Measurements from ENCODE around the gene TCP1. TPM values are rescaled to one million over a fixed set of nuclear protein-coding genes. Genes with fewer than 3 reads are reported as not detected.

Gene TCP1
- 519 and 538 TPM in 2 replicates for total RNA-seq (2014; rRNA removed; shearing (Covaris generic))

GRCh38 chr6:159789377-159790148, at the start of gene TCP1:
TCP1 (minus strand) TSS chr6:159789602; CDS start chr6:159789468, 134 bp downstream.
- Histone ChIP-seq H3K27me3 (no peaks in the 10 kb centered on the region), H3K36me3 (peaks cover 54% of the 10 kb centered on the region)

DNA sequence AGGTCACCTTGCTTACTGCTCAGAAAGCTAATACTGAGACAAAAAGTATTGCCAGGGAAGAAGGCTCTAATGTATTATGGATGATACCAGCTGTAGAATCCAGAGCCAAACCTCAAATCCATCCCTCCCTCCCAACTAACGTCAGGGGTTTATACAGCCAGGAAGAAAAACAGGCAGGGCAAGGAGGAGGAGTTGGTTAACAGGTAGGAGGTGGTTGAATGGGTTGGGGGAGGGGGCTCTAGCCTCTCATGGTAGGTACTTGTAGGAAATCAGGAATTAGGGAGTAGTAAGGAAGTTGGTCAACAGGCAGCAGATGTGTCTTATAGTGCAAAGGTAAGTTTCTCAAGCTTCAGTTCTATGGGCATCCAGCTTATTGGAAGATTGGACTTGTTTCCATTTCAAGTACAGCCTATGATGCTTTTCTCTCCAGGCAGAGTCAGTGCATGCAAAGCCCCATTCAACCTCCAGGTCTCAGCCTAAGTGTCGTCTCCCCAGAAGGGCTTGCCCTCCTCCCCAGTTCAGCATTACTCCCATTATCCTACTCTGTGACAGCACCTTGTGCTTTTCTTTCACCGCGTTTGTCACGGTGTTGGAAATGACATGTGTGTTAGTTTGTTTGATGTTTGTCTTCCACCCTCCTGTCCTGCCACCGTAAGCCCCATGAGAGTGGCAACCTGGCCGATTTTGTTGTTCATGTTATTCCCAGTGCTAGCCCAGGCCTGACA, 48.8 kb upstream of the TCP1 start:
- H3K36me3 ChIP-seq = no peaks in the 10 kb centered on the region
- H3K27ac ChIP-seq = no peak overlapping the region
- no peak overlapping the region for H3K4me3 ChIP-seq
- no peak for DNase-seq
- H3K27me3 ChIP-seq = no peaks in the 10 kb centered on the region; the same call in 1 of the 2 replicates
- H3K9me3 ChIP-seq (replicated peaks) = no peaks in the 10 kb centered on the region
- H3K4me1 ChIP-seq = no peaks in the 10 kb centered on the region

More at GRCh38 chr6:159789377-159790148, at the start of gene TCP1:
- H3K4me1 ChIP-seq = peaks cover 14% of the 10 kb centered on the region
- DNase-seq = peak; percentile 100
- no peaks in the 10 kb centered on the region for H3K9me3 ChIP-seq (replicated peaks)
- peak within 1 kb of the TSS; percentile 77 for H3K27ac ChIP-seq
- H3K4me3 ChIP-seq = peak within 1 kb of the TSS; percentile 83

- DNase-seq = no peak
- no peaks in the 10 kb centered on the region for H3K36me3 ChIP-seq
- H3K9me3 ChIP-seq (replicated peaks) = no peaks in the 10 kb centered on the region
Measured at GRCh38 chr6:159837511-159837910, 48.1 kb upstream of the TCP1 start.

GRCh38 chr6:159836718-159837490, 47.5 kb upstream of the TCP1 start:
- no peak for DNase-seq
- Histone ChIP-seq H3K4me1 (no peaks in the 10 kb centered on the region), H3K27me3 (no peaks in the 10 kb centered on the region; the same call in 1 of the 2 replicates), H3K4me3 (no peak overlapping the region), H3K36me3 (no peaks in the 10 kb centered on the region), H3K27ac (no peak overlapping the region), H3K9me3 (replicated peaks) (no peaks in the 10 kb centered on the region)

More at GRCh38 chr6:159837511-159837910, 48.1 kb upstream of the TCP1 start:
- Histone ChIP-seq H3K27ac (no peak overlapping the region), H3K4me3 (no peak overlapping the region), H3K27me3 (no peaks in the 10 kb centered on the region; the same call in 1 of the 2 replicates), H3K4me1 (no peaks in the 10 kb centered on the region)

- no peaks in the 10 kb centered on the region for H3K4me1 ChIP-seq
- H3K36me3 ChIP-seq = no peaks in the 10 kb centered on the region
- no peak overlapping the region for H3K27ac ChIP-seq
- no peak for DNase-seq
- no peak overlapping the region for H3K4me3 ChIP-seq
- H3K27me3 ChIP-seq = peaks cover 4% of the 10 kb centered on the region
- no peaks in the 10 kb centered on the region for H3K9me3 ChIP-seq (replicated peaks)
Measured at GRCh38 chr6:159833997-159834603, 44.7 kb upstream of the TCP1 start.

DNA sequence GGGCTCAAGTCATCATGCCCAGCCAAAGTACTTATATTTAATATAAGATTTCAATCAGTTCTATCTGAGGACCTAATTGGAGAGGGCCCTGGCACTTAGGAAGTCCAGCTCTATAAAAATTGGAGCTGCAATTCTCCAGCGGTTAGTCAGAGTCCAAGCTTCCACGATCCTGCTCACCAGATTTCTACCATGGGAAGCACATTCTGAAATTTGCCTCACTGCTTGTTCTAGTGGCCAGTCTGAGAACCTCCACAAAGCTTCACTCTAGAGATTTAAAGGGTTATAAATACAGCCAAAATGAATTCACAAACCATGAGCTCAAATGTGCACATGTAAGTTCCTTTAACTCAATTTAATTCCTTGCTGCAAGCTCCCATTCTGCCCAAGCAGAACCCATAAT, 44.2 kb upstream of the TCP1 start:
- peaks cover 4% of the 10 kb centered on the region for H3K27me3 ChIP-seq
- H3K9me3 ChIP-seq (replicated peaks) = no peaks in the 10 kb centered on the region
- H3K36me3 ChIP-seq = no peaks in the 10 kb centered on the region
- H3K4me1 ChIP-seq = no peaks in the 10 kb centered on the region
- H3K27ac ChIP-seq = no peak overlapping the region
- DNase-seq = no peak
- no peak overlapping the region for H3K4me3 ChIP-seq

DNA sequence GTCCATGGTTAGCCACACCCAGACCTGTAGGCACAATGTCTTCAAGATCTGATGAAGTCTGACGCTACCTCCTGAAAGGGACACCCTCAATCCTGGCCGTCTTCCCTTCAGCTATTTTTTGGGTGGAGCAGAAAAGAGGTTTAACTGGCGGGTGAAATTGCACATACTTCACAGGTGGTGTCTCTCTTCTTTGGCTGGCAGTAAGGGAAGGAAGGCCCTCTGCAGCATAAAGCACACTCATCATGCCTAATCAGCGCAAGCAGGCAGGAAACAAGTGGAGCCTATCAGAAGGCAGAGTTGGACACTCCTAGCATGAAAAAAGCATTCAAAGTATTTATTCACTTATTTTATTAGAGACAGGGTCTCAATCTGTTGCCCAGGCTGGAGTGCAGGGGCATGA, 43.5 kb upstream of the TCP1 start:
- Histone ChIP-seq H3K27ac (no peak overlapping the region), H3K4me1 (no peaks in the 10 kb centered on the region), H3K36me3 (no peaks in the 10 kb centered on the region), H3K9me3 (replicated peaks) (no peaks in the 10 kb centered on the region), H3K4me3 (no peak overlapping the region), H3K27me3 (peaks cover 4% of the 10 kb centered on the region)
- no peak for DNase-seq

DNA sequence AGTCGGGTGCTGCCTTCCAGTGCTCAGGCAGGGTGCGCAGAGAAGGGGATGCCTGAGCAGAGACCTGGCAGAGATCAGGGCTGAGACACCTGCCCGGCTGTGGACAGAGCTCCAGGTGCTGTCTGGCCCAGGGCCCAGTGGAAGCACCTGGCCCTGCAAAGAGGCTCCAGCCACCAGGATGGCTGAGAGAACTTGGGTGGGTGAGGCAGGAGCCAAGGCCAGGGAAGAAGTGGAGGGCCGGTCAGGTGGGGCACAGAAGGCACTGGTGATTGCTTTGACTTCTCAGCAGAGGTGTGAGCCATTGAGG, 41.9 kb upstream of the TCP1 start:
- Histone ChIP-seq H3K9me3 (replicated peaks) (no peaks in the 10 kb centered on the region), H3K4me3 (no peak overlapping the region), H3K27ac (no peak overlapping the region), H3K36me3 (no peaks in the 10 kb centered on the region), H3K27me3 (peaks cover 4% of the 10 kb centered on the region), H3K4me1 (0 out of 2 replicates have a peak, but pooled peaks cover 4% of the 10 kb centered on the region)
- no peak for DNase-seq

DNA sequence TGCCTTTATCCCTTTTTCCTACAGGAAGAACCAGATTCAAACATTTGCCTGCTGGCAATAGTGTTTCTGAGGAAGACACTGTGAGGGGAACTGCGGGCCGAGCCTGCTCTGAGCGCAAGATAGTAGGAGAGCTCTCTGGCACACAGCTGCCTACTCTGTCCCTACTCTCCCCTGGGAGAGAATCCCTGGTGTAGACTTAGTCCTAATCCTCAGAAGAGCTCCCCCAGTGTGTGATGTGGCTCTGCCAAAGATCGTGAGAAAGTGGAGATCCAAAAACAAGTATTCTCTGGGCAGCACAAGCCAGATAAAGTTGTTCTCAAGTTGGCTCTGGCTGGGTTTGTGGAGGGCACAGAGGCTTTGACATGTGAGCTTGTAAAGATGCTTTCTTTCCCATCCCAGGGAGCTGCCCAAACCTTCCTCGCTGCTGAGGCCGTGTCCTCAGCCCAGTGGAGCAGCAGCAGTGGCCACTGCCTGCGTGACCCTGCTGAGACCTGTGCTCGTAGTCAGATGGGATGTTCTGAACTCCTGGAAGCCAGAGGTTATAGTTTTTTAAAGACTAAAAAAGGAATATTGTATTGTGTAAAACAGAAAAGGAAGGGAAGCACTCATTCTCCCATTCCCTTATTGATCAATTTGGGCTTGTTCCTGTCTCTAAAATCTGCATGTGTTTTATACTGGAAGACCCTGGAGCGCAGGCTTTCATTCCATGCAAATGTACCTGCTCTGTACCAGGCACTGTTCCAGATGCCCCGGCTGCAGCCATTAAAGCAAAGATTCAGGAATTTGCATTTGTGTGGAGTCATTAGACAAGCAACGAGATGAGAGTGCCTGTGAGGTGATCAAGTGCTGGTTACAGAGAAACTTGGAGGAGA, 41.3 kb upstream of the TCP1 start:
- no peaks in the 10 kb centered on the region for H3K36me3 ChIP-seq
- H3K4me1 ChIP-seq = 0 out of 2 replicates have a peak, but pooled peaks cover 4% of the 10 kb centered on the region
- H3K27ac ChIP-seq = no peak overlapping the region
- H3K27me3 ChIP-seq = peaks cover 4% of the 10 kb centered on the region
- no peaks in the 10 kb centered on the region for H3K9me3 ChIP-seq (replicated peaks)
- DNase-seq = no peak
- no peak overlapping the region for H3K4me3 ChIP-seq

GRCh38 chr6:159829526-159829925, 40.1 kb upstream of the TCP1 start:
- Histone ChIP-seq H3K27me3 (peaks cover 4% of the 10 kb centered on the region), H3K27ac (no peak overlapping the region), H3K4me1 (0 out of 2 replicates have a peak, but pooled peaks cover 4% of the 10 kb centered on the region), H3K4me3 (no peak overlapping the region), H3K9me3 (replicated peaks) (no peaks in the 10 kb centered on the region), H3K36me3 (no peaks in the 10 kb centered on the region)
- DNase-seq = no peak

- Histone ChIP-seq H3K4me3 (no peak overlapping the region), H3K27ac (no peak overlapping the region), H3K4me1 (0 out of 2 replicates have a peak, but pooled peaks cover 4% of the 10 kb centered on the region), H3K36me3 (no peaks in the 10 kb centered on the region), H3K9me3 (replicated peaks) (no peaks in the 10 kb centered on the region), H3K27me3 (peaks cover 4% of the 10 kb centered on the region)
- peak in 1 of 2 experiments; percentile 40 for DNase-seq
Measured at GRCh38 chr6:159828074-159828473, 38.7 kb upstream of the TCP1 start.

- H3K4me1 ChIP-seq = 0 out of 2 replicates have a peak, but pooled peaks cover 4% of the 10 kb centered on the region
- H3K9me3 ChIP-seq (replicated peaks) = no peaks in the 10 kb centered on the region
- H3K36me3 ChIP-seq = no peaks in the 10 kb centered on the region
- H3K27ac ChIP-seq = no peak overlapping the region
- DNase-seq = peak; percentile 49 to 72
- peaks cover 4% of the 10 kb centered on the region for H3K27me3 ChIP-seq
- H3K4me3 ChIP-seq = no peak overlapping the region
Measured at GRCh38 chr6:159826968-159827647, 37.7 kb upstream of the TCP1 start.

- H3K36me3 ChIP-seq = no peaks in the 10 kb centered on the region
- no peak overlapping the region for H3K27ac ChIP-seq
- no peak overlapping the region for H3K4me3 ChIP-seq
- no peak for DNase-seq
- peaks cover 4% of the 10 kb centered on the region for H3K27me3 ChIP-seq
- 0 out of 2 replicates have a peak, but pooled peaks cover 4% of the 10 kb centered on the region for H3K4me1 ChIP-seq
- no peaks in the 10 kb centered on the region for H3K9me3 ChIP-seq (replicated peaks)
Measured at GRCh38 chr6:159826004-159826403, 36.6 kb upstream of the TCP1 start.
